HepG2 (cell line): ENCODE data around the gene VPS37D. TPM values are rescaled to one million over a fixed set of nuclear protein-coding genes. Genes with fewer than 3 reads are reported as not detected.

Experiments
- ARID2 ChIP-seq: sonication (generic); formaldehyde crosslinking; IDR thresholded peaks from 2 replicates; pipeline ENCODE4 v1.8.1; 2022; ENCODE audit warnings: mild to moderate bottlenecking, missing genetic modification reagents, borderline replicate concordance
- ATF7-NPFF ChIP-seq: sonication (generic); formaldehyde crosslinking; IDR thresholded peaks from 2 replicates; pipeline ENCODE4 v1.8.1; 2023; ENCODE audit warnings: mild to moderate bottlenecking, low read depth, missing genetic modification reagents, moderate library complexity
- CENPX ChIP-seq: sonication (generic); formaldehyde crosslinking; IDR thresholded peaks from 2 replicates; pipeline ENCODE4 v1.9.0; 2021; ENCODE audit warnings: mild to moderate bottlenecking, missing genetic modification reagents, moderate library complexity
- DZIP1 ChIP-seq: sonication (generic); formaldehyde crosslinking; IDR thresholded peaks from 2 replicates; pipeline ENCODE4 v1.5.0; 2020; ENCODE audit warnings: mild to moderate bottlenecking, missing genetic modification reagents
- GATA4 ChIP-seq: sonication (generic); IDR thresholded peaks from 2 replicates; pipeline ENCODE4 v1.6.1; 2016; ENCODE audit warnings: antibody characterized with exemption, low read depth, borderline replicate concordance
- HMG20B ChIP-seq: conservative IDR thresholded peaks from 2 replicates; pipeline ENCODE4 v1.6.1; 2016; ENCODE audit warnings: missing genetic modification reagents, missing compliant biosample characterization
- LCORL ChIP-seq, 2 experiments: fragments of 450-650 bp in 1 of 2; sonication (generic) in 1 of 2; formaldehyde crosslinking in 1 of 2; IDR thresholded peaks; 2 replicates each; pipeline versions ENCODE4 v1.5.0 to v1.6.1; 2017 to 2020; ENCODE audit warnings: antibody characterized with exemption in 1 of 2, missing genetic modification reagents in 1 of 2
- MAF1 ChIP-seq: sonication (generic); formaldehyde crosslinking; IDR thresholded peaks from 2 replicates; pipeline ENCODE4 v1.5.0; 2020; ENCODE audit warnings: missing genetic modification reagents, borderline replicate concordance
- MTA3 ChIP-seq: sonication (generic); formaldehyde crosslinking; IDR thresholded peaks from 2 replicates; pipeline ENCODE4 v1.4.0; 2020; ENCODE audit warnings: missing genetic modification reagents
- NFKBIZ ChIP-seq: IDR thresholded peaks from 2 replicates; pipeline ENCODE4 v1.6.1; 2018; ENCODE audit warnings: missing genetic modification reagents, missing compliant biosample characterization
- PTBP1 ChIP-seq: fragments of 200-400 bp; formaldehyde crosslinking; IDR thresholded peaks from 2 replicates; pipeline ENCODE4 v1.6.1; 2018; ENCODE audit warnings: low read length, low read depth; ENCODE audit not compliant: poor library complexity, severe bottlenecking
- REXO4 ChIP-seq: sonication (generic); formaldehyde crosslinking; IDR thresholded peaks from 2 replicates; pipeline ENCODE4 v1.8.0; 2022; ENCODE audit warnings: missing genetic modification reagents, mild to moderate bottlenecking, borderline replicate concordance
- SUZ12 ChIP-seq: fragments of 150-350 bp; IDR thresholded peaks from 2 replicates; pipeline ENCODE4 v1.6.1; 2014; ENCODE audit warnings: low read depth, low read length
- ZNF17 ChIP-seq: sonication (generic); formaldehyde crosslinking; IDR thresholded peaks from 2 replicates; pipeline ENCODE4 v1.5.0; 2020; ENCODE audit warnings: mild to moderate bottlenecking, missing genetic modification reagents
- ZNF260 ChIP-seq: sonication (generic); formaldehyde crosslinking; IDR thresholded peaks from 2 replicates; pipeline ENCODE4 v1.4.0; 2020; ENCODE audit warnings: missing genetic modification reagents, low read depth, mild to moderate bottlenecking, borderline replicate concordance
- ZNF44 ChIP-seq: sonication (generic); formaldehyde crosslinking; IDR thresholded peaks from 2 replicates; pipeline ENCODE4 v1.5.1; 2020; ENCODE audit warnings: mild to moderate bottlenecking, missing genetic modification reagents
- ZNF530 ChIP-seq: sonication (generic); formaldehyde crosslinking; IDR thresholded peaks from 2 replicates; pipeline ENCODE4 v1.5.0; 2020; ENCODE audit warnings: low read depth, mild to moderate bottlenecking, missing genetic modification reagents
- ZNF549 ChIP-seq: sonication (generic); formaldehyde crosslinking; IDR thresholded peaks from 2 replicates; pipeline ENCODE4 v1.5.0; 2020; ENCODE audit warnings: missing genetic modification reagents
- ZNF563 ChIP-seq: sonication (generic); formaldehyde crosslinking; IDR thresholded peaks from 2 replicates; pipeline ENCODE4 v1.8.0; 2022; ENCODE audit warnings: mild to moderate bottlenecking, moderate library complexity, missing genetic modification reagents
- ZNF720 ChIP-seq: sonication (generic); formaldehyde crosslinking; IDR thresholded peaks from 2 replicates; pipeline ENCODE4 v1.4.0; 2020; ENCODE audit warnings: missing genetic modification reagents
- ZNF724P ChIP-seq: sonication (generic); formaldehyde crosslinking; IDR thresholded peaks from 2 replicates; pipeline ENCODE4 v1.8.0; 2022; ENCODE audit warnings: missing genetic modification reagents, borderline replicate concordance
- polyA plus RNA-seq, 8 experiments: library from polyadenylated mRNA; depleted of rRNA in 3 of 8; stranded (reverse) in 7 of 8; unstranded in 1 of 8; fragments of >200 nt; fragmentation: Illumina TruSeq in 4 of 8; extraction: Trizol in 4 of 8; gene quantifications; 2 replicates each; pipeline versions ENCODE4 v1.2.1 to v1.2.3, GENCODE V29; 2011 to 2016; ENCODE audit warnings: low read depth in 4 of 8, missing spikeins in 1 of 8, mixed read lengths in 1 of 8; ENCODE audit not compliant: insufficient read depth in 1 of 8
- total RNA-seq, 5 experiments: library from RNA; depleted of rRNA; stranded (reverse); fragments of >200 nt; fragmentation: Illumina TruSeq; extraction: Trizol; gene quantifications; 2 replicates each; pipeline ENCODE4 v1.2.3, GENCODE V29; 2016; ENCODE audit warnings: low read depth in 1 of 5
- TF ChIP-seq, protein P1 (sequence below), 2 experiments: sonication (generic) in 1 of 2; formaldehyde crosslinking in 1 of 2; IDR thresholded peaks; 2 replicates each; pipeline versions ENCODE4 v1.4.0 to v1.6.1; 2016 to 2020; ENCODE audit warnings: borderline replicate concordance in 1 of 2, low read depth in 1 of 2, mild to moderate bottlenecking in 1 of 2, missing genetic modification reagents in 1 of 2

The VPS37D gene
- total and polyA plus RNA-seq, 2 of the 13 experiments (the other 11 are each of a cell fraction or from before 2014, with no cell fraction given), result 3.8 to 6.3 TPM

GRCh38 chr7:73622909-73623797, 44.5 kb upstream of the VPS37D start (continued):
- TF ChIP-seq, protein P1, sequence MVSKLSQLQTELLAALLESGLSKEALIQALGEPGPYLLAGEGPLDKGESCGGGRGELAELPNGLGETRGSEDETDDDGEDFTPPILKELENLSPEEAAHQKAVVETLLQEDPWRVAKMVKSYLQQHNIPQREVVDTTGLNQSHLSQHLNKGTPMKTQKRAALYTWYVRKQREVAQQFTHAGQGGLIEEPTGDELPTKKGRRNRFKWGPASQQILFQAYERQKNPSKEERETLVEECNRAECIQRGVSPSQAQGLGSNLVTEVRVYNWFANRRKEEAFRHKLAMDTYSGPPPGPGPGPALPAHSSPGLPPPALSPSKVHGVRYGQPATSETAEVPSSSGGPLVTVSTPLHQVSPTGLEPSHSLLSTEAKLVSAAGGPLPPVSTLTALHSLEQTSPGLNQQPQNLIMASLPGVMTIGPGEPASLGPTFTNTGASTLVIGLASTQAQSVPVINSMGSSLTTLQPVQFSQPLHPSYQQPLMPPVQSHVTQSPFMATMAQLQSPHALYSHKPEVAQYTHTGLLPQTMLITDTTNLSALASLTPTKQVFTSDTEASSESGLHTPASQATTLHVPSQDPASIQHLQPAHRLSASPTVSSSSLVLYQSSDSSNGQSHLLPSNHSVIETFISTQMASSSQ (IDR thresholded peaks at IDR 0.05; ENCODE audit: low read depth), result 0 out of 2 replicates have a peak, but pooled peaks have one; percentile 16
- TF ChIP-seq, protein P1 (CRISPR knock-in tag; IDR thresholded peaks at IDR 0.05; ENCODE audit: borderline replicate concordance), result peak; percentile 90; the same call in 1 of the 2 replicates
- TF ChIP-seq ATF7-NPFF (CRISPR knock-in tag) (peak; percentile 74; the same call in 1 of the 2 replicates), ZNF720 (no peak), PTBP1 (no peak), MTA3 (CRISPR knock-in tag) (no peak), ZNF563 (peak; percentile 63), DZIP1 (CRISPR knock-in tag) (peak; percentile 95), ZNF724P (CRISPR knock-in tag) (no peak; the same call in 1 of the 2 replicates), ZNF530 (CRISPR knock-in tag) (no peak), ZNF17 (CRISPR knock-in tag) (peak; percentile 87; the same call in 1 of the 2 replicates), NFKBIZ (CRISPR knock-in tag) (peak; percentile 75; the same call in 1 of the 2 replicates), HMG20B (CRISPR knock-in tag) (peak; percentile 90), MAF1 (CRISPR knock-in tag) (peak; percentile 95), CENPX (no peak), REXO4 (CRISPR knock-in tag) (no peak), ARID2 (CRISPR knock-in tag) (peak; percentile 3; the same call in 1 of the 2 replicates), SUZ12 (no peak), ZNF44 (no peak; the same call in 1 of the 2 replicates), ZNF260 (CRISPR knock-in tag) (no peak), ZNF549 (CRISPR knock-in tag) (no peak), GATA4 (0 out of 2 replicates have a peak, but pooled peaks have one; percentile 40), LCORL (IDR thresholded peaks at IDR 0.05) (peak; percentile 84), LCORL (CRISPR knock-in tag; IDR thresholded peaks at IDR 0.05) (peak; percentile 100)
